HL-60/S4 treated with phorbol 12-myristate 13-acetate at 8.2 ng/mL for 4 days and 3 days (cell line): ENCODE measurements around the gene ARL5B.

Source experiments
- in situ Hi-C: fragments of 300-500 bp; cut with MboI; formaldehyde crosslinking; loops from 2 replicates; pipeline ENCODE4 v1.15.0; 2022; ENCODE audit warnings: low sequenced_read_pairs

The ARL5B gene

GRCh38 chr10:18699849-18700840 lies 40.9 kb downstream of the ARL5B start:
- in situ Hi-C loops = no loop called here

GRCh38 chr10:18703521-18703920 lies 44.3 kb downstream of the ARL5B start:
- in situ Hi-C loops = no loop called here

- in situ Hi-C loops = no loop called here
Measured at GRCh38 chr10:18710201-18710653, 51.0 kb downstream of the ARL5B start.

GRCh38 chr10:18713077-18713476 lies 53.8 kb downstream of the ARL5B start:
- in situ Hi-C loops = no loop called here

GRCh38 chr10:18718991-18719390 lies 59.8 kb downstream of the ARL5B start:
- in situ Hi-C loops = no loop called here

GRCh38 chr10:18719811-18720210 lies 60.6 kb downstream of the ARL5B start:
- in situ Hi-C loops = no loop called here

- in situ Hi-C loops = no loop called here
Measured at GRCh38 chr10:18721067-18721466, 61.8 kb downstream of the ARL5B start.

GRCh38 chr10:18723801-18724200 lies 64.6 kb downstream of the ARL5B start:
- in situ Hi-C loops = no loop called here
